Bronchial epithelial cell (primary cell): ENCODE measurements around the gene MALRD1. TPM values are rescaled to one million over a fixed set of nuclear protein-coding genes. Genes with fewer than 3 reads are reported as not detected.

Experiments used
- DNase-seq: peaks from one replicate; pipeline ENCODE4 v3.0.0-alpha.2; 2010; ENCODE audit warnings: low read depth
- FAIRE-seq: peaks from 2 replicates; lab custom pipeline; 2011; peaks lifted over from hg19 to GRCh38; lab: Jason Lieb, UNC
- H3K27me3 ChIP-seq: 2 replicates; pipeline ENCODE4 v1.5.1; 2011; ENCODE audit warnings: low read length; ENCODE audit not compliant: control insufficient read depth, insufficient read depth
- H3K36me3 ChIP-seq: 2 replicates; pipeline ENCODE4 v1.5.1; 2011; ENCODE audit warnings: low read length; ENCODE audit not compliant: control insufficient read depth, insufficient read depth
- H3K4me3 ChIP-seq: 2 replicates; pipeline ENCODE4 v1.5.1; 2011; ENCODE audit warnings: mild to moderate bottlenecking, low read depth, low read length, control low read depth
- CTCF ChIP-seq: IDR thresholded peaks from 2 replicates; pipeline ENCODE4 v1.5.1; 2011; ENCODE audit warnings: mild to moderate bottlenecking, moderate library complexity, low read length, control low read depth, inconsistent platforms; ENCODE audit not compliant: insufficient read depth, severe bottlenecking
- total RNA-seq: library from RNA; depleted of rRNA; stranded (reverse); fragments of >200 nt; gene quantifications from 2 replicates; pipeline ENCODE4 v1.2.1, GENCODE V29; 2014

The MALRD1 gene
- total RNA-seq, 1 donor from 2014 or later, result not detected

- no peak for TF ChIP-seq CTCF
- H3K4me3 ChIP-seq, result no peak overlapping the region
- FAIRE-seq (no peak), DNase-seq (peak; percentile 92)
- no peaks in the 10 kb centered on the region for H3K27me3 ChIP-seq
- H3K36me3 ChIP-seq, result no peaks in the 10 kb centered on the region
Measured at GRCh38 chr10:19651549-19651948, 602.9 kb downstream of the MALRD1 start.

- DNase-seq (no peak), FAIRE-seq (no peak)
- Histone ChIP-seq H3K27me3 (no peaks in the 10 kb centered on the region), H3K4me3 (no peak overlapping the region), H3K36me3 (no peaks in the 10 kb centered on the region)
- TF ChIP-seq CTCF, result no peak
Measured at GRCh38 chr10:19652750-19653149, 604.1 kb downstream of the MALRD1 start.

- H3K4me3 ChIP-seq, result no peak overlapping the region
- TF ChIP-seq CTCF, result no peak
- H3K36me3 ChIP-seq, result no peaks in the 10 kb centered on the region
- DNase-seq, result no peak
- no peaks in the 10 kb centered on the region for H3K27me3 ChIP-seq
- FAIRE-seq, result no peak
Measured at GRCh38 chr10:19653931-19654330, 605.3 kb downstream of the MALRD1 start.

GRCh38 chr10:19654576-19654975 is 606.0 kb downstream of the MALRD1 start:
- no peaks in the 10 kb centered on the region for H3K27me3 ChIP-seq
- H3K36me3 ChIP-seq, result no peaks in the 10 kb centered on the region
- H3K4me3 ChIP-seq, result no peak overlapping the region
- DNase-seq, result peak; percentile 69
- no peak for FAIRE-seq
- TF ChIP-seq CTCF, result no peak

GRCh38 chr10:19656420-19657042 is 607.9 kb downstream of the MALRD1 start:
- TF ChIP-seq CTCF, result no peak
- Histone ChIP-seq H3K36me3 (no peaks in the 10 kb centered on the region), H3K4me3 (no peak overlapping the region), H3K27me3 (no peaks in the 10 kb centered on the region)
- no peak for DNase-seq
- FAIRE-seq, result no peak

- no peaks in the 10 kb centered on the region for H3K36me3 ChIP-seq
- TF ChIP-seq CTCF, result no peak
- FAIRE-seq (no peak), DNase-seq (peak; percentile 26)
- no peaks in the 10 kb centered on the region for H3K27me3 ChIP-seq
- H3K4me3 ChIP-seq, result no peak overlapping the region
Measured at GRCh38 chr10:19658131-19658530, 609.5 kb downstream of the MALRD1 start.
